Ovary (tissue), 9 donors: Measurements from ENCODE around the gene LCN6. TPM values are rescaled to one million over a fixed set of nuclear protein-coding genes. Genes with fewer than 3 reads are reported as not detected.
"Not testable (repeated sequence)": the region's sequence is repeated elsewhere in the genome, so short reads cannot be mapped to it uniquely, and the experiment has no call there.

Source experiments
- DNase-seq, 5 donors: peaks; one replicate each; pipeline ENCODE4 v3.0.0-alpha.2; 2019 to 2020
- H3K27ac ChIP-seq, 2 donors: fragments of 200-600 bp; one replicate each; pipeline versions ENCODE4 v1.5.1 to v1.8.0; 2019 to 2022
- H3K27me3 ChIP-seq: fragments of 200-600 bp; one replicate; pipeline ENCODE4 v1.8.0; 2022
- H3K36me3 ChIP-seq: fragments of 200-600 bp; sonication (generic); one replicate; pipeline ENCODE4 v1.5.1; 2019
- H3K4me1 ChIP-seq: one replicate; pipeline ENCODE4 v1.8.1; 2013; ENCODE audit warnings: mild to moderate bottlenecking, moderate library complexity; ENCODE audit not compliant: insufficient read depth
- H3K4me3 ChIP-seq: fragments of 200-600 bp; sonication (generic); one replicate; pipeline ENCODE4 v1.5.1; 2017
- H3K9me3 ChIP-seq, 2 donors: fragments of 200-600 bp in 1 of 2; sonication (generic) in 1 of 2; one replicate each; pipeline versions ENCODE4 v1.5.1 to v1.8.1; 2013 to 2019; ENCODE audit warnings: mild to moderate bottlenecking in 1 of 2, moderate library complexity in 1 of 2
- CTCF ChIP-seq, 3 donors: fragments of 450-650 bp in 2 of 3; fragments of 200-600 bp in 1 of 3; IDR thresholded peaks; one replicate each; pipeline versions ENCODE4 v1.5.1 to v1.8.0; 2016 to 2022; ENCODE audit warnings: antibody characterized with exemption in 3 of 3, mild to moderate bottlenecking in 1 of 3
- EP300 ChIP-seq: sonication (generic); formaldehyde crosslinking; IDR thresholded peaks from one replicate; pipeline ENCODE4 v1.6.1; 2017; ENCODE audit warnings: antibody characterized with exemption
- POLR2A ChIP-seq: fragments of 450-650 bp; IDR thresholded peaks from one replicate; pipeline ENCODE4 v1.6.1; 2017; ENCODE audit warnings: antibody characterized with exemption, mild to moderate bottlenecking, moderate library complexity
- WGBS, 3 donors: extraction: QIAGEN DNeasy Blood & Tissue Kit in 1 of 3; methylation state at CpG; one replicate each; pipeline versions ENCODE4 v1.1.5 to v1.1.7; 2013 to 2017; 5-methylcytosine and 5-hydroxymethylcytosine counted together
- intact Hi-C, 4 donors: fragments of 100-400 bp; cut with DNase I; formaldehyde crosslinking; loops; one replicate each; pipeline versions ENCODE4 v1.11.0 to v1.15.1; 2022 to 2023
- polyA plus RNA-seq, 2 donors: library from polyadenylated mRNA; stranded (reverse); fragments of 200-250 nt in 1 of 2; fragments of 350-450 nt in 1 of 2; fragmentation: Illumina TruSeq in 1 of 2; extraction: RNeasy Lipid Tissue Mini Kit (QIAGEN cat#74804) in 1 of 2; gene quantifications; one replicate each; pipeline ENCODE4 v1.2.3, GENCODE V29; 2013 to 2014
- total RNA-seq, 7 donors: library from RNA; depleted of rRNA in 2 of 7; stranded (reverse); fragments of >200 nt in 2 of 7; fragmentation: NEBNext Ultra II Directional in 3 of 7; extraction: Animal tissue kit (Norgen Biotek cat#: 25700) in 3 of 7; gene quantifications; one replicate each; pipeline versions ENCODE4 v1.1.0 to v1.2.4, GENCODE V29; 2016 to 2023
- donor health status: DM: no; HTN: no; CAD: no; lungs with moderate emphysema.
- donor health status: DM: no; HTN: no; CAD: no.
- donor health status: Bipolar disorder and iron deficiency.
- donor health status: DM: yes; HTN: yes; CAD: no.
- donor health status: DM: no; HTN: no; CAD: no.
- donor health status: DM: yes; HTN: yes; CAD: no.

Gene LCN6
- total and polyA plus RNA-seq, 9 donors = 1.6 to 59.3 (median 8.3) TPM

DNA sequence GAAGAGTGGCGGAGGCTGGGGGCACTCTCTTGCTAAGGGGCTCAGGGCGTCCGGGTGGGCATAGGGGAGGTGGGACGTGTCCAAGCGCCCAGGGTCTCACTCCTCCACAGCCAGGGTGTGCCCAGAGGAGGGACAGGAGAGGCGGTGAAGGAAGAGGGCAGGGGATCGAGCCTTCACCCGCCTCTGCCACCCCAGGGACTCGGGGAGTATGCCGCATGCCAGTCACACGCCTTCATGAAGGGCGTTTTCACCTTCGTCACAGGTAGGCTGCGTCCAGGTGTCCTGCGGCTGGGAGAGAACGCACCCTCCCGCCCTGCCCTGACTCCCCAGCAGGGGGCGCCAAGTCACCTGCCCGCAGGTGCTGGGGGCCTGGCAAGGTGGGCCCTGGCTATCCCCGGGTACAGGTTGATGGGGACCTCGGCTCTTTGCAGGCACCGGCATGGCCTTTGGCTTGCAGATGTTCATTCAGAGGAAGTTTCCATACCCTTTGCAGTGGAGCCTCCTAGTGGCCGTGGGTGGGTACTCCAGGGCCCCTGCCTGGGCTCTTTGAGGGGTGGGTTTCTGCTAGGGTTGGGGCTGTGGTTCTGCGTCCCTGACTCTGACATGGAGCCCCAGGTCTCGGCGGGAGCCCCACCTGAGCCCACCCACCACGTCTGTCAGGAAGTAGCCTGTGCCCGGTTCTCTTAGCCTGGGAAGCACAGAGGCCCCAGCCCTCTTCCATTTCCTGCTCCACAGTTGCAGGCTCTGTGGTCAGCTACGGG is 43.4 kb upstream of the LCN6 start:
- H3K27ac ChIP-seq = peak overlapping the region; percentile 78 to 82
- DNase-seq = peak; percentile 63 to 81 (median 79)
- no peaks in the 10 kb centered on the region for H3K9me3 ChIP-seq
- TF ChIP-seq EP300 = no peak
- TF ChIP-seq CTCF (IDR thresholded peaks at IDR 0.05) = peak; percentile 34 to 84 (median 75)
- H3K4me1 ChIP-seq = peaks cover 12% of the 10 kb centered on the region
- intact Hi-C loops = loop anchor here in 1 of 4 donors (10.0 kb wide), 1 partner anchor 53 kb away; the partner anchor contains the start of genes AJM1 and PHPT1
- peak overlapping the region; percentile 77 for H3K4me3 ChIP-seq
- no peaks in the 10 kb centered on the region for H3K27me3 ChIP-seq
- 2 to 4% (median 2%) methylated on average over 25 to 29 of the region's 29 CpGs for WGBS, 3 donors
- H3K36me3 ChIP-seq = no peaks in the 10 kb centered on the region

- peak within 1 kb of the TSS; percentile 78 to 82 for H3K27ac ChIP-seq
- H3K9me3 ChIP-seq = no peaks in the 10 kb centered on the region
- H3K36me3 ChIP-seq = no peaks in the 10 kb centered on the region
- DNase-seq = peak; percentile 100
- peak within 1 kb of the TSS; percentile 77 for H3K4me3 ChIP-seq
- no peaks in the 10 kb centered on the region for H3K27me3 ChIP-seq
- H3K4me1 ChIP-seq = peaks cover 8% of the 10 kb centered on the region
- 1% methylated on average over 62 to 70 of the region's 70 CpGs for WGBS, 3 donors
- TF ChIP-seq POLR2A = peak; percentile 36
- TF ChIP-seq EP300 = no peak
- no peak for TF ChIP-seq CTCF (IDR thresholded peaks at IDR 0.05)
- intact Hi-C loops = loop anchor here in 1 of 4 donors (10.0 kb wide), 1 partner anchor 54 kb away; the partner anchor contains the start of genes AJM1 and PHPT1
These were observed 42.6 kb upstream of the LCN6 start, which contains the start of gene TMEM141 for GRCh38 chr9:136790640-136791515. TMEM141 (plus strand) TSS chr9:136791344; CDS start chr9:136791371, 27 bp downstream.

DNA sequence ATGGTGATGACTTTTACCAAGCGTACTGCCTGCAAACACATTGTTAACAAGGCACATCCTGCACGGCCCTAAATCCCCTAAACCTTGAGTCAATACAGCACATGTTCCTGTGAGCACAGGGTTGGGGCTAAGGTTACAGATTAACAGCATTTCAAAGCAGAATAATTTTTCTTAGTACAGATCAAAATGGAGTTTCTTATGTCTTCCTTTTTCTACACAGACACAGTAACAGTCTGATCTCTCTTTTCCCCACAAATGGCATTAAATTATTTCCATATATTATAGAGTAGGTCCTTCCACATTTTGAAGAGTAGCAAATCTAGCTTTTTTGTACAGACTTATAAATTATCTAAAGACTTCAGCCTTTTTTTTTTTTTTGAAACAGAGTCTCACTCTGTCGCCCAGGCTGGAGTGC is 41.2 kb upstream of the LCN6 start:
- no peak overlapping the region for H3K4me3 ChIP-seq
- H3K9me3 ChIP-seq = no peaks in the 10 kb centered on the region
- TF ChIP-seq CTCF (IDR thresholded peaks at IDR 0.05) (no peak), EP300 (no peak), POLR2A (no peak)
- 57 to 66% (median 60%) methylated on average over 3 of the region's 3 CpGs for WGBS, 3 donors
- no peak overlapping the region for H3K27ac ChIP-seq
- H3K36me3 ChIP-seq = no peaks in the 10 kb centered on the region
- H3K4me1 ChIP-seq = peaks cover 7% of the 10 kb centered on the region
- no peaks in the 10 kb centered on the region for H3K27me3 ChIP-seq
- intact Hi-C loops = loop anchor here in 3 of 4 donors (2.0 to 10.0 kb wide), 4 partner anchors 243 to 435 kb away; partner anchors contain the start of genes CYSRT1 (in 1 of the 3), FUT7 (in 1 of the 3), RNF208 (in 1 of the 3) and RNF224 (in 1 of the 3)
- DNase-seq = no peak

DNA sequence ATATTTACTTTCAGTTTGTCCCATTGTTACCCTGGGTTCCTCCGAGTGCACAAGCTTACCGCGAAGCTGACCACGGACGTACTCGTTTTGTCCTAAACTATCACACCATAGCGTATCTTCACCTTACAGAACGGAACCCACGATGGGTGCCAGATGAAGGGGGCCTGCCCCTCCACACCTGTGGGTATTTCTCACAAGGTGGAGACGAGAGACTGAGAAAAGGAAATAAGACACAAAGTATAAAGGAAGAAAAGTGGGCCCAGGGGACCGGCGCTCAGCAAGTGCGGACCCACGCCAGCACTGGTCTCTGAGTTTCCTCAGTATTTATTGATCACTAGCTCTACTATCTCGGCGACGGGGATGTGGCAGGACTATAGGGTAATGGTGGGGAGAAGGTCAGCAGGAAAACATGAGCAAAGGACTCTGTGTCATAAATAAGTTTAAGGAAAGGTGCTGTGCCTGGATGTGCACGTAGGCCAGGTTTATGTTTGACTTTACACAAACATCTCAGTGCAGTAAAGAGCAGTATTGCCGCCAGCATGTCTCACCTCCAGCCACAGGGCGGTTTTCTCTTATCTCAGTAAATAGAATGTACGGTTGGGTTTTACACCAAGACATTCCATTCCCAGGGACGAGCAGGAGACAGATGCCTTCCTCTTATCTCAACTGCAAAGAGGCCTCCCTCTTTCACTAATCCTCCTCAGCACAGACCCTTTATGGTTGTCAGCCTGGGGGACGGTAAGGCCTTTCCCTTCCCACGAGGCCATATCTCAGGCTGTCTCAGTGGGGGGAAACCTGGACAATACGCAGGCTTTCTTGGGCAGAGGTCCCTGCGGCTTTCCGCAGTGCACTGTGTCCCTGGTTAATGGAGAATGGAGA is 40.6 kb upstream of the LCN6 start:
- WGBS, 3 donors = 50 to 51% (median 51%) methylated on average over 27 of the region's 27 CpGs
- H3K27ac ChIP-seq, H3K27me3 ChIP-seq, H3K9me3 ChIP-seq, H3K4me3 ChIP-seq, H3K4me1 ChIP-seq, H3K36me3 ChIP-seq: not testable (repeated sequence)
- intact Hi-C loops = loop anchor here in 3 of 4 donors (2.0 to 10.0 kb wide), 4 partner anchors 243 to 436 kb away; partner anchors contain the start of genes CYSRT1 (in 1 of the 3), FUT7 (in 1 of the 3), RNF208 (in 1 of the 3) and RNF224 (in 1 of the 3)
- DNase-seq = peak in 1 of 5 donors; percentile 46
